HepG2 (cell line): ENCODE data around the gene RAB11FIP5. TPM values are rescaled to one million over a fixed set of nuclear protein-coding genes. Genes with fewer than 3 reads are reported as not detected.

Experiments
- ATAC-seq: fragments of 200-7000 bp; cut with Tn5 transposase; 3 replicates; pipeline ENCODE4 v1.9.1; 2020; ENCODE audit warnings: mild to moderate bottlenecking, moderate library complexity
- BruUV-seq: library from RNA; stranded (reverse); fragments of 400-500 nt; replicated peaks from 2 replicates; lab custom pipeline; 2021; lab: Mats Ljungman, UMichigan
- CTCF ChIA-PET: fragments of 300-600 bp; formaldehyde crosslinking; extraction: SDS; loops from one replicate; lab custom pipeline; 2021; ENCODE audit warnings: low total read pairs, inconsistent platforms, low intra/inter-chr PET ratio; lab: Yijun Ruan, JAX
- POLR2A ChIA-PET: fragments of 350-600 bp; sonication (Branson Sonifier 250); formaldehyde crosslinking; loops from one replicate; lab custom pipeline; 2020; ENCODE audit warnings: antibody characterized with exemption, inconsistent platforms; lab: Yijun Ruan, JAX
- DNase-seq: peaks from one replicate; pipeline ENCODE4 v3.0.0-alpha.2; 2015; ENCODE audit warnings: low spot score
- FAIRE-seq: peaks from 3 replicates; lab custom pipeline; 2011; peaks lifted over from hg19 to GRCh38; lab: Jason Lieb, UNC
- H2AFZ ChIP-seq: one replicate; pipeline ENCODE4 v1.6.1; 2011; ENCODE audit warnings: low read length, inconsistent platforms
- H3K27ac ChIP-seq: fragments of 300-600 bp; 3 replicates; pipeline ENCODE4 v1.8.0; 2011; ENCODE audit warnings: mixed run types, mild to moderate bottlenecking, mixed read lengths, low read length, inconsistent platforms; ENCODE audit not compliant: insufficient read depth; ENCODE audit errors: extremely low read length
- H3K27me3 ChIP-seq, 2 experiments: fragments of 200-600 bp in 1 of 2; 2 replicates in 1 of 2; 3 replicates in 1 of 2; pipeline versions ENCODE4 v1.6.0 to v1.8.0; 2011; ENCODE audit warnings: low read length in 2 of 2, mild to moderate bottlenecking in 2 of 2, moderate library complexity in 2 of 2, inconsistent platforms in 1 of 2; ENCODE audit not compliant: insufficient read depth in 2 of 2, control insufficient read depth in 1 of 2
- H3K36me3 ChIP-seq, 2 experiments: fragments of 200-600 bp in 1 of 2; replicated peaks in 1 of 2; 2 replicates in 1 of 2; 3 replicates in 1 of 2; pipeline versions ENCODE4 v1.5.1 to v1.8.0; 2011; ENCODE audit warnings: low read length in 2 of 2, inconsistent platforms in 1 of 2; ENCODE audit not compliant: insufficient read depth in 2 of 2, control insufficient read depth in 1 of 2
- H3K4me1 ChIP-seq: 2 replicates; pipeline ENCODE4 v1.5.1; 2012; ENCODE audit warnings: low read length, inconsistent platforms; ENCODE audit not compliant: insufficient read depth
- H3K4me2 ChIP-seq: 2 replicates; pipeline ENCODE4 v1.6.0; 2011; ENCODE audit warnings: low read depth, low read length, inconsistent platforms
- H3K4me3 ChIP-seq, 3 experiments: fragments of 200-600 bp in 1 of 3; sonication (generic), shearing (Covaris generic) in 1 of 3; replicated peaks in 1 of 3; 2 replicates each; pipeline ENCODE4 v1.5.1; 2011 to 2016; ENCODE audit warnings: low read length in 3 of 3, inconsistent platforms in 2 of 3, low read depth in 2 of 3, mild to moderate bottlenecking in 2 of 3, control low read depth in 1 of 3, mixed read lengths in 1 of 3; ENCODE audit not compliant: insufficient read depth in 1 of 3
- H3K79me2 ChIP-seq: one replicate; pipeline ENCODE4 v1.6.1; 2011; ENCODE audit warnings: low read length, inconsistent platforms; ENCODE audit not compliant: insufficient read depth
- H3K9ac ChIP-seq: 2 replicates; pipeline ENCODE4 v1.6.0; 2011; ENCODE audit warnings: mild to moderate bottlenecking, low read depth, low read length, inconsistent platforms; ENCODE audit not compliant: insufficient read depth
- H3K9me3 ChIP-seq: 2 replicates; pipeline ENCODE4 v1.5.1; 2012; ENCODE audit warnings: mild to moderate bottlenecking, low read length
- H4K20me1 ChIP-seq: 2 replicates; pipeline ENCODE4 v1.6.0; 2011; ENCODE audit warnings: inconsistent platforms, mild to moderate bottlenecking, low read length, moderate library complexity; ENCODE audit not compliant: insufficient read depth
- ARNTL ChIP-seq: sonication (generic); formaldehyde crosslinking; IDR thresholded peaks from 2 replicates; pipeline ENCODE4 v1.4.0; 2020; ENCODE audit warnings: mild to moderate bottlenecking, missing genetic modification reagents
- CCDC6 ChIP-seq: sonication (generic); formaldehyde crosslinking; IDR thresholded peaks from 2 replicates; pipeline ENCODE4 v1.8.1; 2022; ENCODE audit warnings: mild to moderate bottlenecking, missing genetic modification reagents, moderate library complexity
- CHD4 ChIP-seq: fragments of 200-600 bp; sonication (generic); IDR thresholded peaks from 2 replicates; pipeline ENCODE4 v1.7.0; 2017; ENCODE audit warnings: mild to moderate bottlenecking, low read length, borderline replicate concordance
- FOXK1 ChIP-seq: sonication (generic); formaldehyde crosslinking; IDR thresholded peaks from 2 replicates; pipeline ENCODE4 v1.4.0; 2020; ENCODE audit warnings: low read depth, missing genetic modification reagents, borderline replicate concordance
- GATAD1 ChIP-seq: IDR thresholded peaks from 2 replicates; pipeline ENCODE4 v1.6.1; 2016; ENCODE audit warnings: missing genetic modification reagents, missing compliant biosample characterization
- KDM5A ChIP-seq: fragments of 200-600 bp; sonication (generic); IDR thresholded peaks from 2 replicates; pipeline ENCODE4 v1.7.0; 2018; ENCODE audit warnings: antibody characterized with exemption, mild to moderate bottlenecking, low read length, borderline replicate concordance
- MAFG ChIP-seq: sonication (generic); formaldehyde crosslinking; IDR thresholded peaks from 2 replicates; pipeline ENCODE4 v1.5.1; 2020; ENCODE audit warnings: mild to moderate bottlenecking, missing genetic modification reagents
- MAX ChIP-seq: IDR thresholded peaks from 2 replicates; pipeline ENCODE4 v1.6.1; 2012; ENCODE audit warnings: inconsistent platforms
- RCOR2 ChIP-seq: IDR thresholded peaks from 2 replicates; pipeline ENCODE4 v1.6.1; 2016; ENCODE audit warnings: missing biosample characterization, missing genetic modification reagents
- ZMYM3 ChIP-seq: sonication (generic); formaldehyde crosslinking; IDR thresholded peaks from 2 replicates; pipeline ENCODE4 v1.5.1; 2020; ENCODE audit warnings: mild to moderate bottlenecking, missing genetic modification reagents
- ZNF143 ChIP-seq: sonication (generic); formaldehyde crosslinking; IDR thresholded peaks from 2 replicates; pipeline ENCODE4 v1.4.0; 2020; ENCODE audit warnings: missing genetic modification reagents
- ZNF20 ChIP-seq: sonication (generic); formaldehyde crosslinking; IDR thresholded peaks from 2 replicates; pipeline ENCODE4 v1.4.0; 2020; ENCODE audit warnings: mild to moderate bottlenecking, moderate library complexity, missing genetic modification reagents
- ZNF230 ChIP-seq: sonication (generic); formaldehyde crosslinking; IDR thresholded peaks from 2 replicates; pipeline ENCODE4 v1.4.0; 2020; ENCODE audit warnings: mild to moderate bottlenecking, missing genetic modification reagents
- ZNF3 ChIP-seq: IDR thresholded peaks from 2 replicates; pipeline ENCODE4 v1.7.0; 2017; ENCODE audit warnings: inconsistent platforms
- ZNF460 ChIP-seq: sonication (generic); formaldehyde crosslinking; IDR thresholded peaks from 2 replicates; pipeline ENCODE4 v1.5.1; 2020; ENCODE audit warnings: missing genetic modification reagents, mild to moderate bottlenecking, borderline replicate concordance
- ZNF552 ChIP-seq: sonication (generic); formaldehyde crosslinking; IDR thresholded peaks from 2 replicates; pipeline ENCODE4 v1.9.0; 2022; ENCODE audit warnings: missing genetic modification reagents, mild to moderate bottlenecking, borderline replicate concordance
- ZNF576 ChIP-seq: sonication (generic); formaldehyde crosslinking; IDR thresholded peaks from 2 replicates; pipeline ENCODE4 v1.4.0; 2020; ENCODE audit warnings: mild to moderate bottlenecking, missing genetic modification reagents
- ZNF839 ChIP-seq: sonication (generic); formaldehyde crosslinking; IDR thresholded peaks from 2 replicates; pipeline ENCODE4 v1.4.0; 2020; ENCODE audit warnings: missing genetic modification reagents, mild to moderate bottlenecking, borderline replicate concordance
- ZNF878 ChIP-seq: sonication (generic); formaldehyde crosslinking; IDR thresholded peaks from 2 replicates; pipeline ENCODE4 v1.8.1; 2023; ENCODE audit warnings: mild to moderate bottlenecking, missing genetic modification reagents, moderate library complexity
- WGBS: methylation state at CpG from one replicate; pipeline ENCODE4 v1.1.6; 2017; ENCODE audit warnings: low lambda C conversion rate; 5-methylcytosine and 5-hydroxymethylcytosine counted together
- in situ Hi-C: cut with HindIII; loops from 2 replicates; pipeline ENCODE4 v1.10.0; 2017; ENCODE audit warnings: low pct_unique_long_range_greater_than_20kb; ENCODE audit not compliant: extremely low pct_ligation_motif_present
- intact Hi-C: fragments of 100-400 bp; cut with micrococcal nuclease; formaldehyde crosslinking; loops from one replicate; pipeline ENCODE4 v1.10.0; 2022; ENCODE audit not compliant: unreplicated experiment
- polyA plus RNA-seq, 8 experiments: library from polyadenylated mRNA; depleted of rRNA in 3 of 8; stranded (reverse) in 7 of 8; unstranded in 1 of 8; fragments of >200 nt; fragmentation: Illumina TruSeq in 4 of 8; extraction: Trizol in 4 of 8; gene quantifications; 2 replicates each; pipeline versions ENCODE4 v1.2.1 to v1.2.3, GENCODE V29; 2011 to 2016; ENCODE audit warnings: low read depth in 4 of 8, missing spikeins in 1 of 8, mixed read lengths in 1 of 8; ENCODE audit not compliant: insufficient read depth in 1 of 8
- total RNA-seq, 5 experiments: library from RNA; depleted of rRNA; stranded (reverse); fragments of >200 nt; fragmentation: Illumina TruSeq; extraction: Trizol; gene quantifications; 2 replicates each; pipeline ENCODE4 v1.2.3, GENCODE V29; 2016; ENCODE audit warnings: low read depth in 1 of 5
- TF ChIP-seq, protein P1 (sequence below): sonication (generic); formaldehyde crosslinking; IDR thresholded peaks from 2 replicates; pipeline ENCODE4 v1.5.0; 2020; ENCODE audit warnings: mild to moderate bottlenecking, missing genetic modification reagents

The RAB11FIP5 gene
- total and polyA plus RNA-seq, 2 of the 13 experiments (the other 11 are each of a cell fraction or from before 2014, with no cell fraction given) = 9.4 to 22.9 TPM

- no peaks in the 10 kb centered on the region for H4K20me1 ChIP-seq
- 80% methylated on average over 1 of the region's 1 CpG for WGBS
- H3K27ac ChIP-seq = peak overlapping the region; percentile 97
- H3K4me3 ChIP-seq = no peak overlapping the region
- ATAC-seq (no peak), DNase-seq (no peak), FAIRE-seq (peak; percentile 32)
- H3K4me2 ChIP-seq = 0 out of 2 replicates have a peak overlapping the region, but pooled peaks have one; percentile 96
- in situ Hi-C loops = no loop called here
- no peaks in the 10 kb centered on the region for H3K27me3 ChIP-seq
- H3K79me2 ChIP-seq = peaks cover 5% of the 10 kb centered on the region
- no TSS peak for BruUV-seq
- H3K4me1 ChIP-seq = peaks cover 72% of the 10 kb centered on the region
- peaks cover 1 to 12% of the 10 kb centered on the region in 2 experiments; a peak in 3 of 5 replicates for H3K36me3 ChIP-seq
- H3K9ac ChIP-seq = peak overlapping the region; percentile 77; the same call in 1 of the 2 replicates
- H3K9me3 ChIP-seq = no peaks in the 10 kb centered on the region
- ChIA-PET CTCF (no interaction called here), POLR2A (interaction anchor here (1.5 to 6.3 kb wide), 7 partner anchors 11 to 200 kb away, joined by 6 to 133 read pairs (median 13); partner anchors contain the start of genes CCT7, PRADC1 and SFXN5)
- intact Hi-C loops = loop anchor here (2.0 kb wide), 1 partner anchor 40 kb away; no protein-coding TSS in a partner anchor
- H2AFZ ChIP-seq = no peak overlapping the region
- TF ChIP-seq ZNF878 (CRISPR knock-in tag) (no peak), KDM5A (0 out of 2 replicates have a peak, but pooled peaks have one; percentile 27), CHD4 (peak; percentile 96; the same call in 1 of the 2 replicates), ARNTL (CRISPR knock-in tag) (0 out of 2 replicates have a peak, but pooled peaks have one; percentile 38), MAX (0 out of 2 replicates have a peak, but pooled peaks have one; percentile 27), ZNF3 (CRISPR knock-in tag) (0 out of 2 replicates have a peak, but pooled peaks have one; percentile 77), ZNF576 (no peak), ZNF20 (CRISPR knock-in tag) (no peak), ZNF552 (CRISPR knock-in tag) (no peak), ZNF839 (CRISPR knock-in tag) (no peak), ZNF460 (CRISPR knock-in tag) (no peak), RCOR2 (peak; percentile 92), ZMYM3 (CRISPR knock-in tag) (peak; percentile 99), GATAD1 (no peak), ZNF143 (CRISPR knock-in tag) (no peak), CCDC6 (CRISPR knock-in tag) (no peak), MAFG (CRISPR knock-in tag) (no peak), ZNF230 (CRISPR knock-in tag) (no peak), FOXK1 (no peak)
- TF ChIP-seq, protein P1, sequence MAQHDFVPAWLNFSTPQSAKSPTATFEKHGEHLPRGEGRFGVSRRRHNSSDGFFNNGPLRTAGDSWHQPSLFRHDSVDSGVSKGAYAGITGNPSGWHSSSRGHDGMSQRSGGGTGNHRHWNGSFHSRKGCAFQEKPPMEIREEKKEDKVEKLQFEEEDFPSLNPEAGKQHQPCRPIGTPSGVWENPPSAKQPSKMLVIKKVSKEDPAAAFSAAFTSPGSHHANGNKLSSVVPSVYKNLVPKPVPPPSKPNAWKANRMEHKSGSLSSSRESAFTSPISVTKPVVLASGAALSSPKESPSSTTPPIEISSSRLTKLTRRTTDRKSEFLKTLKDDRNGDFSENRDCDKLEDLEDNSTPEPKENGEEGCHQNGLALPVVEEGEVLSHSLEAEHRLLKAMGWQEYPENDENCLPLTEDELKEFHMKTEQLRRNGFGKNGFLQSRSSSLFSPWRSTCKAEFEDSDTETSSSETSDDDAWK (CRISPR knock-in tag) = no peak
Measured at GRCh38 chr2:73033142-73033765, 79.5 kb downstream of the RAB11FIP5 start.
